IMR-90 (cell line): ENCODE data around the gene CIRBP. TPM values are rescaled to one million over a fixed set of nuclear protein-coding genes. Genes with fewer than 3 reads are reported as not detected.
A peak's percentile ranks its signal among the peaks of the same experiment; 100 is the strongest.

Experiments used
- ATAC-seq: fragments of 200-7000 bp; cut with Tn5 transposase; 2 replicates; pipeline ENCODE4 v1.9.1; 2020; ENCODE audit warnings: low read depth, mild to moderate bottlenecking, moderate library complexity
- BruUV-seq: library from RNA; stranded (reverse); fragments of 400-500 nt; replicated peaks from 2 replicates; lab custom pipeline; 2021; lab: Mats Ljungman, UMichigan
- CTCF ChIA-PET: fragments of 300-600 bp; formaldehyde crosslinking; extraction: SDS; loops from one replicate; lab custom pipeline; 2021; ENCODE audit warnings: antibody characterized with exemption; lab: Yijun Ruan, JAX
- POLR2A ChIA-PET: fragments of 300-600 bp; sonication (Branson Sonifier 250); formaldehyde crosslinking; loops from one replicate; lab custom pipeline; 2022; ENCODE audit warnings: antibody characterized with exemption; ENCODE audit not compliant: unreplicated experiment; lab: Charles Lee
- DNase-seq: peaks from one replicate; pipeline ENCODE4 v3.0.0; 2013
- H2AFZ ChIP-seq: replicated peaks from 2 replicates; pipeline ENCODE3; 2013; ENCODE audit warnings: low read length, mild to moderate bottlenecking; ENCODE audit not compliant: poor library complexity
- H2AK5ac ChIP-seq: 2 replicates; pipeline ENCODE4 v1.6.1; 2013; ENCODE audit warnings: low read depth, low read length, inconsistent platforms
- H2AK9ac ChIP-seq: replicated peaks from 2 replicates; pipeline ENCODE3; 2013; ENCODE audit warnings: mild to moderate bottlenecking, low read depth, low read length, moderate library complexity; ENCODE audit not compliant: poor library complexity
- H2BK120ac ChIP-seq: 2 replicates; pipeline ENCODE4 v1.6.1; 2013; ENCODE audit warnings: low read depth, low read length, inconsistent platforms
- H2BK15ac ChIP-seq: 3 replicates; pipeline ENCODE4 v1.6.1; 2013; ENCODE audit warnings: low read depth, low read length, inconsistent platforms
- H2BK20ac ChIP-seq: 2 replicates; pipeline ENCODE4 v1.6.1; 2013; ENCODE audit warnings: low read depth, mild to moderate bottlenecking, inconsistent platforms, low read length, moderate library complexity
- H2BK5ac ChIP-seq: 2 replicates; pipeline ENCODE4 v1.6.1; 2013; ENCODE audit warnings: mild to moderate bottlenecking, low read depth, low read length, inconsistent platforms; ENCODE audit not compliant: poor library complexity, severe bottlenecking
- H3K14ac ChIP-seq: replicated peaks from 2 replicates; pipeline ENCODE4 v1.6.1; 2013; ENCODE audit warnings: low read depth, low read length, inconsistent platforms
- H3K18ac ChIP-seq: 2 replicates; pipeline ENCODE4 v1.6.1; 2013; ENCODE audit warnings: low read depth, low read length, control low read depth
- H3K23ac ChIP-seq: 2 replicates; pipeline ENCODE4 v1.6.1; 2013; ENCODE audit warnings: low read depth, low read length, inconsistent platforms
- H3K27ac ChIP-seq: 2 replicates; pipeline ENCODE4 v1.5.1; 2013; ENCODE audit warnings: mild to moderate bottlenecking, control low read depth, low read length; ENCODE audit not compliant: insufficient read depth
- H3K27me3 ChIP-seq: 2 replicates; pipeline ENCODE4 v1.6.1; 2013; ENCODE audit warnings: low read length; ENCODE audit not compliant: control insufficient read depth, insufficient read depth
- H3K36me3 ChIP-seq: 2 replicates; pipeline ENCODE4 v1.6.1; 2013; ENCODE audit warnings: low read length, mixed read lengths; ENCODE audit not compliant: control insufficient read depth, insufficient read depth
- H3K4ac ChIP-seq: 2 replicates; pipeline ENCODE4 v1.6.1; 2013; ENCODE audit warnings: low read depth, low read length, inconsistent platforms
- H3K4me1 ChIP-seq: 2 replicates; pipeline ENCODE4 v1.6.1; 2013; ENCODE audit warnings: low read length, mixed read lengths; ENCODE audit not compliant: control insufficient read depth, insufficient read depth
- H3K4me2 ChIP-seq: 2 replicates; pipeline ENCODE4 v1.6.1; 2013; ENCODE audit warnings: low read depth, mild to moderate bottlenecking, control low read depth, low read length, moderate library complexity
- H3K4me3 ChIP-seq: 2 replicates; pipeline ENCODE4 v1.5.1; 2013; ENCODE audit warnings: low read depth, mild to moderate bottlenecking, control low read depth, low read length, moderate library complexity; ENCODE audit not compliant: insufficient read depth
- H3K56ac ChIP-seq: 2 replicates; pipeline ENCODE4 v1.6.1; 2013; ENCODE audit warnings: low read length, inconsistent platforms; ENCODE audit not compliant: insufficient read depth; ENCODE audit errors: extremely low read depth
- H3K79me1 ChIP-seq, 2 experiments: 2 replicates each; pipeline ENCODE4 v1.6.1; 2013; ENCODE audit warnings: low read length in 2 of 2, inconsistent platforms in 1 of 2, low read depth in 1 of 2
- H3K9ac ChIP-seq: 2 replicates; pipeline ENCODE4 v1.6.1; 2013; ENCODE audit warnings: low read depth, low read length, control low read depth
- H3K9me1 ChIP-seq: 2 replicates; pipeline ENCODE4 v1.6.1; 2013; ENCODE audit warnings: low read length, inconsistent platforms; ENCODE audit not compliant: insufficient read depth
- H3K9me3 ChIP-seq: 2 replicates; pipeline ENCODE4 v1.6.1; 2013; ENCODE audit warnings: low read length; ENCODE audit not compliant: control insufficient read depth, insufficient read depth
- H4K20me1 ChIP-seq: 2 replicates; pipeline ENCODE4 v1.6.1; 2013; ENCODE audit warnings: low read length, inconsistent platforms; ENCODE audit not compliant: insufficient read depth
- H4K5ac ChIP-seq: 2 replicates; pipeline ENCODE4 v1.6.1; 2013; ENCODE audit warnings: mild to moderate bottlenecking, low read depth, low read length, control low read depth
- H4K8ac ChIP-seq, 2 experiments: 2 replicates each; pipeline ENCODE4 v1.6.1; 2013; ENCODE audit warnings: low read depth in 2 of 2, low read length in 2 of 2, control low read depth in 1 of 2, inconsistent platforms in 1 of 2
- H4K91ac ChIP-seq: 2 replicates; pipeline ENCODE4 v1.6.1; 2013; ENCODE audit warnings: low read depth, low read length, inconsistent platforms; ENCODE audit not compliant: insufficient read depth
- BHLHE40 ChIP-seq: fragments of 150-350 bp; IDR thresholded peaks from 2 replicates; pipeline ENCODE4 v1.6.1; 2016; ENCODE audit warnings: mild to moderate bottlenecking, low read depth, low read length
- CHD1 ChIP-seq: IDR thresholded peaks from 2 replicates; pipeline ENCODE4 v1.6.1; 2012; ENCODE audit warnings: low read depth, low read length, improper control_type of control experiment
- ELK1 ChIP-seq: fragments of 150-350 bp; IDR thresholded peaks from 2 replicates; pipeline ENCODE4 v1.6.1; 2016; ENCODE audit warnings: low read depth, mild to moderate bottlenecking, low read length, moderate library complexity, borderline replicate concordance
- FOS ChIP-seq: fragments of 150-350 bp; IDR thresholded peaks from 2 replicates; pipeline ENCODE4 v1.6.1; 2016; ENCODE audit warnings: low read depth, low read length
- MAFK ChIP-seq: IDR thresholded peaks from 2 replicates; pipeline ENCODE4 v1.6.1; 2012; ENCODE audit warnings: low read depth, low read length, improper control_type of control experiment
- MXI1 ChIP-seq: IDR thresholded peaks from 2 replicates; pipeline ENCODE4 v1.6.1; 2012; ENCODE audit warnings: low read depth, mild to moderate bottlenecking, low read length, moderate library complexity, borderline replicate concordance
- NFE2L2 ChIP-seq: fragments of 150-350 bp; IDR thresholded peaks from 2 replicates; pipeline ENCODE4 v1.6.1; 2016; ENCODE audit warnings: low read depth, mild to moderate bottlenecking, low read length
- POLR2A ChIP-seq: IDR thresholded peaks from 2 replicates; pipeline ENCODE4 v1.6.1; 2012; ENCODE audit warnings: mild to moderate bottlenecking, low read depth, low read length
- RAD21 ChIP-seq: IDR thresholded peaks from 2 replicates; pipeline ENCODE4 v1.6.1; 2012; ENCODE audit warnings: low read length, improper control_type of control experiment
- RCOR1 ChIP-seq: IDR thresholded peaks from 2 replicates; pipeline ENCODE4 v1.6.1; 2012; ENCODE audit warnings: mild to moderate bottlenecking, low read length, improper control_type of control experiment; ENCODE audit not compliant: insufficient replicate concordance
- RFX5 ChIP-seq: IDR thresholded peaks from 2 replicates; pipeline ENCODE4 v1.8.0; 2012; ENCODE audit warnings: low read depth, mild to moderate bottlenecking, low read length, moderate library complexity
- SMC3 ChIP-seq: fragments of 150-350 bp; IDR thresholded peaks from 2 replicates; pipeline ENCODE4 v1.6.1; 2016; ENCODE audit warnings: low read depth, mild to moderate bottlenecking, antibody characterized with exemption, low read length, moderate library complexity
- USF2 ChIP-seq: fragments of 150-350 bp; IDR thresholded peaks from 2 replicates; pipeline ENCODE4 v1.6.1; 2017; ENCODE audit warnings: mild to moderate bottlenecking, antibody characterized with exemption, low read length, low read depth
- WGBS, 2 experiments: methylation state at CpG; one replicate each; pipeline versions ENCODE4 v1.1.5 to v1.1.7; 2013; ENCODE audit warnings: missing lambda C conversion rate in 2 of 2; ENCODE audit not compliant: insufficient read length in 1 of 2; ENCODE audit errors: extremely low coverage in 2 of 2; 5-methylcytosine and 5-hydroxymethylcytosine counted together
- dilution Hi-C: fragments of 300-500 bp; cut with HindIII; formaldehyde crosslinking; loops from one replicate; pipeline ENCODE4 v1.14.3; 2018; ENCODE audit warnings: low sequenced_read_pairs; ENCODE audit not compliant: unreplicated experiment
- in situ Hi-C: fragments of 300-500 bp; cut with MboI; formaldehyde crosslinking; loops from 3 replicates; pipeline ENCODE4 v1.14.3; 2019; ENCODE audit warnings: low sequenced_read_pairs, inconsistent platforms, mixed read lengths
- intact Hi-C: fragments of 100-400 bp; cut with micrococcal nuclease; formaldehyde crosslinking; loops from 2 replicates; pipeline ENCODE4 v1.10.0; 2022
- polyA plus RNA-seq, 3 experiments: library from polyadenylated mRNA; depleted of rRNA; stranded (reverse); fragments of >200 nt; gene quantifications; 2 replicates each; pipeline ENCODE4 v1.2.3, GENCODE V29; 2012; ENCODE audit warnings: low replicate concordance in 1 of 3
- total RNA-seq: library from RNA; depleted of rRNA; stranded (reverse); fragments of >200 nt; gene quantifications from 2 replicates; pipeline ENCODE4 v1.2.3, GENCODE V29; 2012
- TF ChIP-seq, protein P1 (sequence below): conservative IDR thresholded peaks from 2 replicates; pipeline ENCODE4 v1.5.1; 2012; ENCODE audit warnings: mild to moderate bottlenecking, low read depth, low read length, improper control_type of control experiment

Gene CIRBP
- total and polyA plus RNA-seq, 2 of the 4 experiments (the other 2 are of a cell fraction) = 299 to 542 TPM

DNA sequence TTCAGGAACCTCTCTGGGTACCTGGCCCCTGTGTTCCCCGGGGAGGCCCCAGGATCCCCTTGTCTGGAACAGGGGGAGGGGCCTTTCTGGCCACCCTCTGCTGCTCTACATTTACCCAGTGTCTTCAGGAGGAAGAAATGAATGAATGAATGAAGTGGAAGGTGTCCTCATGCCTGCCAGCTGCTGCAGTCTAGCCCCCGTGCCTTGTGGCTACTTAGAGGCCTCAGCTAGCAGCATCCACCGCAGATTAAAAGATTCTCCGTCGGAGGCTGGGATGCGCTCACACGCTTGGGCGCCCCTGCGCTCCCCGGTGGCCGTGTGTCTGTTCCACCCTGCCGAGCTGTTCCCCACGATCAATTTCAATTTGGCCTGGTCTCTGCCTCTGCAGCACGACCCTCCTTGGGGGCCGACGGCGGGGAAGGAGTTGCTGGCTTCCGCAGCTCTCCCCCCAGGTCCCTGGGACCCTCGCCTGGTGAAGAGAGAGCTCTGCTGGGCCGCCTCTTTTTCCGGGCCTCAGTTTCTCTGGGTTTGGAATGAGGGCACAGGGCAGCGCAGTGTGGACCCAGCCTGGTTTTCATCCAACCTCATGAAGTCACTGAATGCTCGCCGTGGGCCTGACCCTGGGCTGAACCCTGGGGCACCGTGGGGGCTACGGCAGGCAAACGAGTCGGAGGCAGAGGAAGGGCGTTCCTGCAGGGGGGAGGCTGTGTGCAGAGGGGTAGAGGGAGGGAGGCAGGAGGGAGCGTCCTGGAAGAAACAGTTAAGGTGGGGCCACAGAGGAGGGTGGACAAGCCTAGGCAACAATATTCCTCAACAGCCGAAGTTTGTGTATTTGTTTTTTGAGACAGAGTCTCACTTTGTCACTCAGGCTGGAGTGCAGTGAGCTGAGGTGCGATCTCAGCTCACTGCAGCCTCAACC is 44.8 kb downstream of the CIRBP start:
- 77% methylated on average over 19 of the region's 32 CpGs; no CpG with 5 or more reads in 1 of the 2 experiments for WGBS, 2 experiments
- dilution Hi-C loops = no loop called here
- no peak overlapping the region for H3K18ac ChIP-seq
- H4K8ac ChIP-seq = no peak overlapping the region
- no peak overlapping the region for H3K56ac ChIP-seq
- in situ Hi-C loops = no loop called here
- no peak overlapping the region for H3K27ac ChIP-seq
- peak overlapping the region; percentile 70 for H2AFZ ChIP-seq
- 0 out of 2 replicates have a peak overlapping the region, but pooled peaks have one; percentile 14 for H2AK5ac ChIP-seq
- intact Hi-C loops = no loop called here
- BruUV-seq = no TSS peak
- no peak overlapping the region for H3K9ac ChIP-seq
- H3K4me3 ChIP-seq = no peak overlapping the region
- H3K4ac ChIP-seq = no peak overlapping the region
- H4K20me1 ChIP-seq = no peaks in the 10 kb centered on the region; the same call in 1 of the 2 replicates
- no peak overlapping the region for H2BK120ac ChIP-seq
- no peak overlapping the region for H2BK5ac ChIP-seq
- H2BK15ac ChIP-seq = no peak overlapping the region
- no peak overlapping the region for H2BK20ac ChIP-seq
- ATAC-seq (no peak), DNase-seq (no peak)
- no peak overlapping the region for H4K5ac ChIP-seq
- H2AK9ac ChIP-seq = peak overlapping the region; percentile 65
- ChIA-PET CTCF (interaction anchor here (1.4 kb wide), 1 partner anchor 34 kb away, joined by 3 read pairs; no protein-coding TSS in a partner anchor), POLR2A (no interaction called here)
- peaks cover 36% of the 10 kb centered on the region for H3K27me3 ChIP-seq
- no peaks in the 10 kb centered on the region for H3K79me1 ChIP-seq
- no peaks in the 10 kb centered on the region for H3K36me3 ChIP-seq
- no peak overlapping the region for H3K14ac ChIP-seq
- no peaks in the 10 kb centered on the region; the same call in 1 of the 2 replicates for H3K4me1 ChIP-seq
- H3K9me3 ChIP-seq = no peaks in the 10 kb centered on the region
- H4K91ac ChIP-seq = no peak overlapping the region
- H3K9me1 ChIP-seq = no peaks in the 10 kb centered on the region
- H3K4me2 ChIP-seq = no peak overlapping the region
- no peak overlapping the region for H3K23ac ChIP-seq
- TF ChIP-seq NFE2L2 = no peak
- no peak for TF ChIP-seq MAFK
- TF ChIP-seq ELK1 = no peak
- no peak for TF ChIP-seq POLR2A
- no peak for TF ChIP-seq RAD21
- TF ChIP-seq MXI1 = no peak
- TF ChIP-seq BHLHE40 = no peak
- no peak for TF ChIP-seq RFX5
- TF ChIP-seq, protein P1, sequence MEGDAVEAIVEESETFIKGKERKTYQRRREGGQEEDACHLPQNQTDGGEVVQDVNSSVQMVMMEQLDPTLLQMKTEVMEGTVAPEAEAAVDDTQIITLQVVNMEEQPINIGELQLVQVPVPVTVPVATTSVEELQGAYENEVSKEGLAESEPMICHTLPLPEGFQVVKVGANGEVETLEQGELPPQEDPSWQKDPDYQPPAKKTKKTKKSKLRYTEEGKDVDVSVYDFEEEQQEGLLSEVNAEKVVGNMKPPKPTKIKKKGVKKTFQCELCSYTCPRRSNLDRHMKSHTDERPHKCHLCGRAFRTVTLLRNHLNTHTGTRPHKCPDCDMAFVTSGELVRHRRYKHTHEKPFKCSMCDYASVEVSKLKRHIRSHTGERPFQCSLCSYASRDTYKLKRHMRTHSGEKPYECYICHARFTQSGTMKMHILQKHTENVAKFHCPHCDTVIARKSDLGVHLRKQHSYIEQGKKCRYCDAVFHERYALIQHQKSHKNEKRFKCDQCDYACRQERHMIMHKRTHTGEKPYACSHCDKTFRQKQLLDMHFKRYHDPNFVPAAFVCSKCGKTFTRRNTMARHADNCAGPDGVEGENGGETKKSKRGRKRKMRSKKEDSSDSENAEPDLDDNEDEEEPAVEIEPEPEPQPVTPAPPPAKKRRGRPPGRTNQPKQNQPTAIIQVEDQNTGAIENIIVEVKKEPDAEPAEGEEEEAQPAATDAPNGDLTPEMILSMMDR = no peak
- TF ChIP-seq RCOR1 = no peak
- TF ChIP-seq CHD1 = no peak
- no peak for TF ChIP-seq USF2
- no peak for TF ChIP-seq SMC3
- TF ChIP-seq FOS = no peak
